GM19351 (cell line): ENCODE data around the gene SSX4B.
"Not testable (repeated sequence)": the region's sequence is repeated elsewhere in the genome, so short reads cannot be mapped to it uniquely, and the experiment has no call there.

Source experiments
- ATAC-seq: cut with Tn5 transposase; IDR thresholded peaks from one replicate; pipeline ENCODE4 v1.9.1; 2021; ENCODE audit warnings: mild to moderate bottlenecking, moderate library complexity; ENCODE audit not compliant: unreplicated experiment

The SSX4B gene

DNA sequence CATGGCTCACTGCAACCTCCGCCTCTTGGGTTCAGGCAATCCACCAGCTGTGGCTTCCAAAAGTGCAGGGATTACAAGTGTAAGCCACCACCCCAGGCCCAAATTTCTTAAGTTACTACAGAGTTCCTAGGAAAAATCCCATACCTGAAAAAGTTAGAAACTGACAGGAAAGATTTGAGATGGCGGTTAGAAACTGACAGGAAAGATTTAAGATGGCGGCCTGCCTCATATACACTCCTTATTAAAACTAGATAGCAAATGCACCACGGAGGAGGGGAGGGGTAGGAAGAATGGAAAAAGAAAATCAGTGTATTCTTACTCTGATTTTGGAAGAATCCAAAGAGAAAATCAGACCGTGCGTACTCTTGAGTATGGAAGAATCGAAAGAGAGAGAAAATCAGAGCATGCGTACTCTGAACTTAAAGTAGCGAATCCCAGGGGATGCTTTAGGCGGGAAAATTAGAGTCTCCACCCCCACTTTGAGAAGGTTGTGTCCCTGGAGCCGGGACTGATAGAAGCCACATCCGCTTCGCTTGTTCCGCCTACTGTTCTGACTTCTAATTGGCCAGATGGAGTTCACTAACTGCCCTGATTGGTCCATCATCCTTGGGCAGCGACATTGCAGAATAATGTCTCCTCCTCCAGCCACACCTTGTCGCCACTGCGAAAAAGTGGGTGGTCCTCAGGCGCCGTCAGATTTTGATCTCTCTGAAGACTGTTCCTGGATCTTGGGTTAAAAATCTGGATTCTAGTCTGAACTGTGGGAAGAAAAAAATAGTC is 55.3 kb downstream of the SSX4B start, which contains the start of gene SSX3:
Gene SSX3 (minus strand): TSS at position 389 of the 780 bp plus-strand sequence. CDS start 1,454 bp downstream, outside the sequence.
- ATAC-seq = not testable (repeated sequence)
